Endothelial cell (in vitro differentiated cells): ENCODE data around the gene KCNH3. TPM values are rescaled to one million over a fixed set of nuclear protein-coding genes. Genes with fewer than 3 reads are reported as not detected.

Experiments
- DNase-seq: peaks from one replicate; pipeline ENCODE4 v3.0.0; 2021; ENCODE audit warnings: low spot score
- H3K27ac Mint-ChIP-seq: one replicate; pipeline ENCODE4 v1.8.0; 2021; ENCODE audit warnings: mixed read lengths, inconsistent platforms; ENCODE audit not compliant: unreplicated experiment
- H3K27me3 Mint-ChIP-seq: one replicate; pipeline ENCODE4 v1.8.0; 2021; ENCODE audit warnings: mild to moderate bottlenecking, moderate library complexity, mixed read lengths, inconsistent platforms; ENCODE audit not compliant: unreplicated experiment
- H3K36me3 Mint-ChIP-seq: one replicate; pipeline ENCODE4 v1.8.0; 2021; ENCODE audit warnings: mild to moderate bottlenecking, low read depth, mixed read lengths, inconsistent platforms; ENCODE audit not compliant: unreplicated experiment
- H3K4me1 Mint-ChIP-seq: one replicate; pipeline ENCODE4 v1.8.0; 2021; ENCODE audit warnings: mild to moderate bottlenecking, mixed read lengths, inconsistent platforms; ENCODE audit not compliant: unreplicated experiment
- H3K4me3 Mint-ChIP-seq: one replicate; pipeline ENCODE4 v1.8.0; 2021; ENCODE audit warnings: mild to moderate bottlenecking, mixed read lengths, inconsistent platforms; ENCODE audit not compliant: unreplicated experiment
- H3K9me3 Mint-ChIP-seq: one replicate; pipeline ENCODE4 v1.8.0; 2021; ENCODE audit warnings: mixed read lengths, inconsistent platforms; ENCODE audit not compliant: unreplicated experiment
- CTCF ChIP-seq: fragments of 200-600 bp; sonication (generic); IDR thresholded peaks from one replicate; pipeline ENCODE4 v1.5.0; 2021; ENCODE audit warnings: antibody characterized with exemption; ENCODE audit not compliant: unreplicated experiment
- total RNA-seq: library from RNA; stranded (reverse); fragmentation: NEBNext Ultra II Directional; extraction: Animal tissue kit (Norgen Biotek cat#: 25700); gene quantifications from one replicate; pipeline ENCODE4 v1.2.1, GENCODE V29; 2021; ENCODE audit not compliant: unreplicated experiment

Gene KCNH3
- total RNA-seq, 1 donor from 2014 or later: 0.15 TPM

DNA sequence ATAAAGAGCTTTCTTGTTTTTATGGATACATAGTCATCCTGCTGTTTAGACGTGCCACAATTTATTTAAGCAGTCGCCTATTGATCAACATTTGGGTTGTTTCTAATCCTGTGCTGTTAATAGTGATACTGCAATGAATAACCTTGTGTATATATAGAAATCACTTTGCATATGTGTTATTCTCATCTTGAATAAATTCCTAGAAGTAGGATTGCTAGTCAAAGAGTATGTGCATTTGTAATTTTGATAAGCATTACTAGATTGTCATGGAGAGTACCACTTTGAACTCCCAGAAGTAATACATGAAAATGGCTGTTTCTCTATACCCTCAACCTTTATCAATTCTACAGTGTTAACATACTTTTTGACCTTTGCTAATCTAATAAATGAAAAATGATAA lies 44.9 kb upstream of the KCNH3 start:
- TF ChIP-seq CTCF: no peak
- DNase-seq: no peak
- Mint-ChIP-seq H3K9me3 (no peaks in the 10 kb centered on the region), H3K27ac (no peak overlapping the region), H3K36me3 (peaks cover 7% of the 10 kb centered on the region), H3K4me1 (no peaks in the 10 kb centered on the region), H3K27me3 (no peaks in the 10 kb centered on the region), H3K4me3 (no peak overlapping the region)

DNA sequence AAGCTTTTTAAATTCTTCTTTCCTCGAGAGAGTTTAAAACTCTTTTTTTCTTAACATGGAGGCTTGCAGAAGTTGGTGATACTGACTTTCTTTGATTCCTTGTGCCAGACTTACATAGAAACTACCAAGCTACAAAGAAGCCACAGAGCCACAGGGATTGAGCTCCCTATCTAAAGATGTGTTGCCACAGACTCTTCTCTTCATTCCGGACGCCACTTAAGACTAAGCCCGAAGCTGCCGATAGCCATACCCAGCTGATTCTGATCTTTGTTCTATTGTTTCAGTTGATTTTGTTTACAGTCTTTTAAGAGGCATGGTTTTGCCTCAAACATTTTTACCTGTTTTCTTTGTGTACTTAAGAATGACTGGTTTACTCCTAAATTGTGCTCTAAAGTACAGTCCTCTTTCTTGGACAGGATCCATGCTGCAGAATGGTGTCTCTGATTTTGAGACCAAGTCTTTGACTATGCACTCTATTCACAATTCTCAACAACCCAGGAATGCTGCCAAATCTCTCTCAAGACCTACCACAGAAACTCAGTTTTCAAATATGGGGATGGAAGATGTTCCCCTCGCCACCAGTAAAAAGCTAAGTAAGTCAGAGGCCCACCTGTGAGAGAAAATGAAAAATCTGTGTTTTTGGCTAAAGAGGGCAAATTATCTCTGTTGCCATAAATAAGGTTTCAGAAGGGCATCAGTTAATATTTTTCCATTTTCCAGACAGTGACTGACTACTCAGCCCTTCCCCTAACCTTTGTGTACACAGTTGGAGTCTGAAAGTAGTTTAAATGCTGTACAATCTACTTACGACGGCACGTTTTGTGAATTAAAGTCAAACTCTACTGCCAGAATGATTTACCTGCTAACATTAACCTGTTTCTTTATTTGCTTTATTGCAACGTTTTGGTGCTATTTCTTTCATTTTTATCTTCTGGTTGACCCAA lies 42.1 kb upstream of the KCNH3 start:
- Mint-ChIP-seq H3K27ac (no peak overlapping the region), H3K4me3 (no peak overlapping the region), H3K4me1 (no peaks in the 10 kb centered on the region), H3K9me3 (no peaks in the 10 kb centered on the region), H3K36me3 (peaks cover 21% of the 10 kb centered on the region), H3K27me3 (peaks cover 1% of the 10 kb centered on the region)
- TF ChIP-seq CTCF: no peak
- DNase-seq: no peak

DNA sequence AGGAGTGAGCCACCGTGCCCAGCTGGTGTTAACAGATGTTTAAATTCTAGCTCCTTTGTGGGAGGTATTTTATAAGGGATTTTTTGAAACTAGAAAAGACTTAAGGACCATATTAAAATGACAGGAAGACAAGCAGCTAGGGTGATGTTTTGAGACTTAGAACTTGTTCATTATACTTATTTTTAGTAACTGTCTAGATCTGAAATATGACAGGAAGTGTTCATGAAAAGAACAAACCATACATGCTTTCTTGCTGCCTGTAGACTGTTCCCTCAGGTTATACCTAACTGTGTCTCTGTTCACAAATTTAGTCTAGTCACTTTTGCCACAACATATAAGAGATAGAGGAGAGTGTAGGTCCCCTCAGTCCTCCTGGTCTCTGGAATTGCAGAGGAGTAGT lies 36.9 kb upstream of the KCNH3 start:
- no peaks in the 10 kb centered on the region for H3K9me3 Mint-ChIP-seq
- TF ChIP-seq CTCF: no peak
- H3K27ac Mint-ChIP-seq: no peak overlapping the region
- no peak for DNase-seq
- no peak overlapping the region for H3K4me3 Mint-ChIP-seq
- H3K27me3 Mint-ChIP-seq: peaks cover 1% of the 10 kb centered on the region
- H3K4me1 Mint-ChIP-seq: no peaks in the 10 kb centered on the region
- peaks cover 28% of the 10 kb centered on the region for H3K36me3 Mint-ChIP-seq

DNA sequence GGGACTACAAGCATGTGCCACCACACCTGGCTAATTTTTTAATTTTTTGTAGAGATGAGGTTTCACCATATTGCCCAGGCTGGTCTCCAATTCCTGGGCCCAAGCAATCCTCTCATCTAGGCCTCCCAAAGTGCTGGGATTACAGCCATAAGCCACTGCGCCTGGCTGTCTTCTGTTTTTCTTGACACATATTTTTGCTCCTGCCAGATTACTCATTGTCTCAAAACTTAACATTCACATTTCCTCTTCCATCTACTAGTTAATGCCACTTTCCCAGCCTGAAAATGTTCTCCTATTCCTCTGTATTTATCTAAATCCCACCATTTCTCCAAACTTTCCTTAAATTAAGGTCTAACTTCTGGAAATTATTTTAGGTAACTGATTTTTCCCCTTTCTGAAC lies 36.2 kb upstream of the KCNH3 start:
- H3K27me3 Mint-ChIP-seq: peaks cover 1% of the 10 kb centered on the region
- no peak overlapping the region for H3K4me3 Mint-ChIP-seq
- DNase-seq: no peak
- peaks cover 28% of the 10 kb centered on the region for H3K36me3 Mint-ChIP-seq
- H3K4me1 Mint-ChIP-seq: no peaks in the 10 kb centered on the region
- TF ChIP-seq CTCF: no peak
- no peak overlapping the region for H3K27ac Mint-ChIP-seq
- no peaks in the 10 kb centered on the region for H3K9me3 Mint-ChIP-seq

GRCh38 chr12:49503674-49504180 lies 35.1 kb upstream of the KCNH3 start:
- H3K4me3 Mint-ChIP-seq: no peak overlapping the region
- no peak overlapping the region for H3K27ac Mint-ChIP-seq
- no peaks in the 10 kb centered on the region for H3K4me1 Mint-ChIP-seq
- H3K9me3 Mint-ChIP-seq: no peaks in the 10 kb centered on the region
- H3K36me3 Mint-ChIP-seq: peaks cover 28% of the 10 kb centered on the region
- H3K27me3 Mint-ChIP-seq: peaks cover 1% of the 10 kb centered on the region
- no peak for DNase-seq
- no peak for TF ChIP-seq CTCF
